HG02852 (cell line): Measurements from ENCODE around the gene CHAMP1.

Experiments
- ATAC-seq: cut with Tn5 transposase; IDR thresholded peaks from one replicate; pipeline ENCODE4 v1.9.1; 2021; ENCODE audit warnings: mild to moderate bottlenecking, moderate library complexity; ENCODE audit not compliant: unreplicated experiment

CHAMP1 gene

GRCh38 chr13:114314074-114314912, at the start of gene CHAMP1:
Gene CHAMP1 (plus strand): TSS chr13:114314503. CDS start chr13:114323843, 9,340 bp downstream.
- peak; percentile 79 for ATAC-seq

GRCh38 chr13:114264886-114265611, 49.3 kb upstream of the CHAMP1 start:
- ATAC-seq: no peak

GRCh38 chr13:114266241-114266640, 48.1 kb upstream of the CHAMP1 start:
- no peak for ATAC-seq

GRCh38 chr13:114268344-114269280, 45.7 kb upstream of the CHAMP1 start:
- ATAC-seq: no peak

- ATAC-seq: no peak
Measured at GRCh38 chr13:114269281-114269770, 45.0 kb upstream of the CHAMP1 start.

GRCh38 chr13:114272977-114273376, 41.3 kb upstream of the CHAMP1 start:
- no peak for ATAC-seq

GRCh38 chr13:114275304-114275703, 39.0 kb upstream of the CHAMP1 start:
- no peak for ATAC-seq

- ATAC-seq: no peak
Measured at GRCh38 chr13:114279146-114279545, 35.2 kb upstream of the CHAMP1 start.

- ATAC-seq: no peak
Measured at GRCh38 chr13:114279758-114280355, 34.4 kb upstream of the CHAMP1 start.

GRCh38 chr13:114281351-114282040, 32.8 kb upstream of the CHAMP1 start, which contains the start of gene UPF3A:
Gene UPF3A (plus strand): TSS chr13:114281601. CDS start chr13:114281640, 39 bp downstream.
- ATAC-seq: peak; percentile 67

GRCh38 chr13:114282041-114282670, 32.1 kb upstream of the CHAMP1 start:
- ATAC-seq: peak; percentile 56

GRCh38 chr13:114283576-114283975, 30.7 kb upstream of the CHAMP1 start:
- ATAC-seq: no peak

GRCh38 chr13:114284680-114285079, 29.6 kb upstream of the CHAMP1 start:
- no peak for ATAC-seq

GRCh38 chr13:114285166-114285808, 29.0 kb upstream of the CHAMP1 start:
- ATAC-seq: no peak

- ATAC-seq: no peak
Measured at GRCh38 chr13:114286808-114287207, 27.5 kb upstream of the CHAMP1 start.

- ATAC-seq: no peak
Measured at GRCh38 chr13:114288157-114288591, 26.1 kb upstream of the CHAMP1 start.

GRCh38 chr13:114296448-114296847, 17.9 kb upstream of the CHAMP1 start:
- no peak for ATAC-seq

- ATAC-seq: no peak
Measured at GRCh38 chr13:114296902-114297301, 17.4 kb upstream of the CHAMP1 start.

- no peak for ATAC-seq
Measured at GRCh38 chr13:114298866-114299265, 15.4 kb upstream of the CHAMP1 start.
